CD4-positive, alpha-beta memory T cell (primary cell): ENCODE results near the gene CNNM1. TPM values are rescaled to one million over a fixed set of nuclear protein-coding genes. Genes with fewer than 3 reads are reported as not detected.

Experiments used
- CTCF ChIA-PET: fragments of 350-600 bp; sonication (Branson Sonifier 250); formaldehyde crosslinking; loops from one replicate; lab custom pipeline; 2021; ENCODE audit warnings: inconsistent platforms; ENCODE audit not compliant: partially characterized antibody; lab: Charles Lee
- POLR2A ChIA-PET: fragments of 350-600 bp; sonication (Branson Sonifier 250); formaldehyde crosslinking; loops from one replicate; lab custom pipeline; 2021; ENCODE audit not compliant: partially characterized antibody; lab: Charles Lee
- DNase-seq, 5 donors: peaks; one replicate each; pipeline versions ENCODE4 v3.0.0 to v3.0.0-alpha.2; 2020 to 2022; ENCODE audit warnings: mixed read lengths in 1 of 5
- H3K27ac ChIP-seq: one replicate; pipeline ENCODE4 v1.7.0; 2013; ENCODE audit warnings: low read depth, low read length
- H3K27me3 ChIP-seq: 2 replicates; pipeline ENCODE4 v1.7.0; 2013; ENCODE audit warnings: mild to moderate bottlenecking, low read length, moderate library complexity; ENCODE audit not compliant: insufficient read depth
- H3K36me3 ChIP-seq: 2 replicates; pipeline ENCODE4 v1.7.0; 2013; ENCODE audit warnings: mild to moderate bottlenecking, low read length, moderate library complexity; ENCODE audit not compliant: insufficient read depth
- H3K4me1 ChIP-seq: 2 replicates; pipeline ENCODE4 v1.7.0; 2013; ENCODE audit warnings: mild to moderate bottlenecking, low read length, moderate library complexity; ENCODE audit not compliant: insufficient read depth
- H3K4me3 ChIP-seq, 2 donors: one replicate each; pipeline ENCODE4 v1.7.0; 2013; ENCODE audit warnings: low read length in 2 of 2, mild to moderate bottlenecking in 1 of 2
- H3K9me3 ChIP-seq, 2 donors: one replicate each; pipeline ENCODE4 v1.7.0; 2013; ENCODE audit warnings: low read length in 2 of 2, control low read depth in 1 of 2; ENCODE audit not compliant: control insufficient read depth in 1 of 2
- H3K27ac Mint-ChIP-seq, 7 donors: one replicate each; pipeline ENCODE4 v1.8.0; 2020 to 2021; ENCODE audit warnings: mixed read lengths in 7 of 7, mild to moderate bottlenecking in 6 of 7, inconsistent platforms in 3 of 7, moderate library complexity in 3 of 7
- H3K27me3 Mint-ChIP-seq, 2 donors: one replicate each; pipeline ENCODE4 v1.8.0; 2020 to 2021; ENCODE audit warnings: mixed read lengths in 2 of 2
- H3K36me3 Mint-ChIP-seq, 2 donors: one replicate each; pipeline ENCODE4 v1.8.0; 2020 to 2021; ENCODE audit warnings: mixed read lengths in 2 of 2, inconsistent platforms in 1 of 2, mild to moderate bottlenecking in 1 of 2
- H3K4me1 Mint-ChIP-seq, 4 donors: one replicate each; pipeline ENCODE4 v1.8.0; 2020 to 2021; ENCODE audit warnings: mixed read lengths in 4 of 4, mild to moderate bottlenecking in 1 of 4
- H3K4me3 Mint-ChIP-seq, 8 donors: one replicate each; pipeline ENCODE4 v1.8.0; 2020 to 2021; ENCODE audit warnings: mixed read lengths in 8 of 8, mild to moderate bottlenecking in 7 of 8, moderate library complexity in 6 of 8, inconsistent platforms in 3 of 8
- H3K9me3 Mint-ChIP-seq, 8 donors: one replicate each; pipeline ENCODE4 v1.8.0; 2020 to 2021; ENCODE audit warnings: mixed read lengths in 8 of 8, mild to moderate bottlenecking in 5 of 8, inconsistent platforms in 3 of 8, moderate library complexity in 1 of 8
- intact Hi-C: fragments of 100-400 bp; cut with micrococcal nuclease; formaldehyde crosslinking; loops from one replicate; pipeline ENCODE4 v1.15.1; 2023
- polyA plus RNA-seq, 2 donors: library from polyadenylated mRNA; unstranded; fragments of 300-500 nt; fragmentation: Illumina TruSeq; gene quantifications; one replicate each; pipeline ENCODE4 v1.2.3, GENCODE V29; 2021
- total RNA-seq, 2 experiments: library from RNA; stranded (reverse); gene quantifications; one replicate each; pipeline ENCODE4 v1.2.3, GENCODE V29; 2021

CNNM1 gene
- total and polyA plus RNA-seq, 4 experiments from 2014 or later = 0.03 to 0.75 (median 0.47) TPM; not detected in 1

DNA sequence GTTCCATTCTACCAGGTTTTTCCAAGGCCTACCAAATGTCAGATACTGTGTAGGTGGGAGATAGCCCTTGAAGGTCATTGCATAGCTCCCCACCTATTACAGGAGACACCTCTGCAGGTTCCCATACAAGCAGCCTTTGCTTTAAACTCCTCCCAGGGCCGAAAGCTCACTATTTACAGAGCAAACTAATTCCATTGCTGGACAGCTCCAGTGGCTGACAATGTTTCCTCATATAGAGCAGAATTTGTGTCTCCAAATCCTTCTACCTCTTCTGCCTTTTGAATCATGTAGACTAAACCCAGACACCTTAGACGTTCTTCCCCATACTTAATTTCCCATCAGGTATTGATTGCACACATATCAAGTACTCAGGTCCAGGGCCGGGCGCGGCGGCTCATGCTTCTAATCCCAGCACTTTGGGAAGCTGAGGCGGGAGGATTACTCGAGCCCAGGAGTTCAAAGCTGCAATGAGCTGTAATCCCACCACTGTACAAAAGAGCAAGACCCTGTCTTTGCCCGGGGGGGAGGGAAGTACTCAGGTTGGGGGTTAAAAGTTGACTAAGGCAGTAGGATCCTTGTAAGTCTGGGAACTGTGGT lies 2.1 kb downstream of the CNNM1 start:
- no peak overlapping the region for H3K4me3 ChIP-seq
- peaks cover 0 to 17% (median 8%) of the 10 kb centered on the region in 4 donors for H3K4me1 Mint-ChIP-seq
- H3K9me3 Mint-ChIP-seq = peaks cover 0 to 5% (median 1%) of the 10 kb centered on the region in 8 donors
- H3K27me3 ChIP-seq = peaks cover 5% of the 10 kb centered on the region
- peaks cover 0 to 4% of the 10 kb centered on the region in 2 donors for H3K36me3 Mint-ChIP-seq
- ChIA-PET POLR2A (no interaction called here), CTCF (no interaction called here)
- no peak overlapping the region for H3K27ac Mint-ChIP-seq
- peaks cover 23 to 39% of the 10 kb centered on the region in 2 donors for H3K27me3 Mint-ChIP-seq
- H3K4me3 Mint-ChIP-seq = peak overlapping the region in 7 of 8 donors; percentile 5 to 72 (median 38)
- DNase-seq = no peak
- intact Hi-C loops = no loop called here
- no peak overlapping the region for H3K27ac ChIP-seq
- H3K9me3 ChIP-seq = no peaks in the 10 kb centered on the region
- H3K36me3 ChIP-seq = no peaks in the 10 kb centered on the region
- H3K4me1 ChIP-seq = no peaks in the 10 kb centered on the region

DNA sequence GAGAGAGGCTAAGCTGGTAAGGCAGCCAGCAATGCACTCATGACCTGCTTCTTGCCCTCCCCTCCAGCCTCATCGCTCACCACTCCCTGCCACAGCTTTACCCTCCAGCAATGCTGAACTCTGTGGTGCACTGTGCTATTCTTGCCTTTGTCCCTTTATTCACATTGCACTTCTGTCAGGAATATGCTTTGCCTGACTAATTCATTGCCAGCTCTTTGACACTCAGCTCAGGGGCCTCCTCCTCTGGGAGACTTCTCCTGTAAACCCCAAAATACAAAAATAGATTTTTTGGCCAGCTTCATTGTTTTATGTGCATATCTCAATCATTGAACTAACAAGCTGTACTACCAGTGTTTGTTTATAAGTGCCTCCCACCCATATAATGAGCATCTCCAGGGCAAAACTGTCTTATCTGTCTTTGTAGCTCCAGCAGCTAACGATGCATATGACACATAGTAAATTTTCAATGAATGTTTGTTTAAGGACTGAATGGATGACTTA lies 8.2 kb downstream of the CNNM1 start:
- no peak overlapping the region for H3K4me3 Mint-ChIP-seq
- no peaks in the 10 kb centered on the region for H3K9me3 ChIP-seq
- no peaks in the 10 kb centered on the region for H3K36me3 ChIP-seq
- peaks cover 0 to 1% (median 0%) of the 10 kb centered on the region in 8 donors for H3K9me3 Mint-ChIP-seq
- no peak overlapping the region for H3K27ac ChIP-seq
- intact Hi-C loops = no loop called here
- no peaks in the 10 kb centered on the region for H3K4me1 ChIP-seq
- H3K36me3 Mint-ChIP-seq = no peaks in the 10 kb centered on the region
- CTCF ChIA-PET = no interaction called here
- H3K4me1 Mint-ChIP-seq = peaks cover 0 to 1% (median 0%) of the 10 kb centered on the region in 4 donors
- no peak overlapping the region for H3K4me3 ChIP-seq
- POLR2A ChIA-PET = no interaction called here
- H3K27ac Mint-ChIP-seq = no peak overlapping the region
- H3K27me3 Mint-ChIP-seq = peaks cover 6 to 17% of the 10 kb centered on the region in 2 donors
- H3K27me3 ChIP-seq = peaks cover 5% of the 10 kb centered on the region
- DNase-seq = no peak

DNA sequence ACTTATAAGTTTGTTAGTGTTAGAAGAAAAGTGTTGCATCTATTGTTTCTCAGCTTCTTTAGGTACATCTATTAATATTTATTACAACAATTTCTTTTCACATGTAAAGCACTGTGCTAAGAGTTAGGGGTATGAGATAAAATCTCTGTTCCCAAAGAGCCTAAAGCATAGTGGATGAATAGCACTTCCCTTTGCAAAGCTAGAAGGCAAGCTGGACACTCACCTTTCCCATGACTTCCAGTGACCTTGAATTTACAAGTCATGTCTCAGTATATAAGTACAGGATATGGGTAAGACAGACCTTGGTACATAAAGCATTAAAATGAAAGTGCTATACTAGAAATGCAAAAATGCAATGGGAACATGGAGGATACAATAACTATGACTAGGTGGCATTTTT lies 8.7 kb downstream of the CNNM1 start:
- H3K36me3 ChIP-seq = no peaks in the 10 kb centered on the region
- H3K27ac Mint-ChIP-seq = no peak overlapping the region
- CTCF ChIA-PET = no interaction called here

DNA sequence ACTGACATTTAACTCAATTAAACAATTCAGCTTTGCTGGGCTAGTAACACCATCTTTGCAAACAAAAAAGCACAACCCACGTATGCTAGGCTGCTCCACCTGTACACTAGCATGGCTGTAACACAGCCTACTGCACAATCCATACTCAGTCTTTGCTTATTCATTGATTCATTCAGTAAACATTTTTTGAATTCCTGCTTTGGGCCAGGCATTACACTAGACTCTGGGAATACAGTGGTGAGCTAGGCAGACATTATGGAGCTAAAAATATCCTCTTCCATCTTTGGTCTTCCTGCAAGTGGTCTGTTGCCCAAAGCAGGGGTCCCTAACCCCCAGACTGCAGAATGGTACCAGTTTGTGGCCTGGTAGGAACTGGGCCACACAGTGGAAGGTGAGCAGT lies 9.9 kb downstream of the CNNM1 start:
- ChIA-PET POLR2A (no interaction called here), CTCF (no interaction called here)
- no peak for DNase-seq
- no peak overlapping the region for H3K27ac Mint-ChIP-seq
- H3K4me3 Mint-ChIP-seq = no peak overlapping the region
- H3K4me1 Mint-ChIP-seq = peaks cover 0 to 1% (median 0%) of the 10 kb centered on the region in 4 donors
- no peaks in the 10 kb centered on the region for H3K36me3 ChIP-seq
- no peaks in the 10 kb centered on the region for H3K36me3 Mint-ChIP-seq
- intact Hi-C loops = no loop called here
- H3K27ac ChIP-seq = no peak overlapping the region
- no peaks in the 10 kb centered on the region for H3K4me1 ChIP-seq
- peaks cover 5 to 9% of the 10 kb centered on the region in 2 donors for H3K27me3 Mint-ChIP-seq
- peaks cover 0 to 1% (median 0%) of the 10 kb centered on the region in 8 donors for H3K9me3 Mint-ChIP-seq
- no peaks in the 10 kb centered on the region for H3K27me3 ChIP-seq
- H3K4me3 ChIP-seq = no peak overlapping the region
- no peaks in the 10 kb centered on the region for H3K9me3 ChIP-seq

More for the DNA sequence above, 8.7 kb downstream of the CNNM1 start:
- Mint-ChIP-seq H3K4me3 (no peak overlapping the region), H3K27me3 (peaks cover 5 to 14% of the 10 kb centered on the region in 2 donors), H3K9me3 (peaks cover 0 to 1% (median 0%) of the 10 kb centered on the region in 8 donors), H3K4me1 (peaks cover 0 to 1% (median 0%) of the 10 kb centered on the region in 4 donors), H3K36me3 (no peaks in the 10 kb centered on the region)
- H3K27me3 ChIP-seq = peaks cover under 1% of the 10 kb centered on the region
- H3K4me3 ChIP-seq = no peak overlapping the region
- intact Hi-C loops = no loop called here
- POLR2A ChIA-PET = no interaction called here
- no peaks in the 10 kb centered on the region for H3K4me1 ChIP-seq
- no peaks in the 10 kb centered on the region for H3K9me3 ChIP-seq
- no peak for DNase-seq
- H3K27ac ChIP-seq = no peak overlapping the region

DNA sequence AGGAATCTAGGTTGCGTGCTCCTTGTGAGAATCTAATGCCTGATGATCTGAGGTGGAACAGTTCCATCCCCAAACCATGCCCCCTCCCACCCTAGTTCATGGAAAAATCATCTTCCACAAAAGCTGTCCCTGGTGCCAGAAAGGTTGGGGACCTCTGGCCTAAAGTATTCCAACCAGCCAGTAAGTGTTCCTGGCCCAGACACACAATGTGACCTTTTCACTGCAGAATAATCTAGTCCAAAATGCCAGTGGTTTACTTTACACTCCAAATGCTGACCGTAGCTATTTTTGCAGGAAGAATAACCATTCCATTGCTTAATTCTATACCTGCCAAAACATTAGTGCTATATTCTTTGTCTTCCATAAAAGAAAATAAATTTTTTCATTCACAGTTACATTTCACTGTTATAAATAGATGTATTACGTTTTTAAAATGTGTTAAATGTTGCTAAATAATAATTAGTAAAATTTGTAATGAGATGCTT lies 10.4 kb downstream of the CNNM1 start:
- Mint-ChIP-seq H3K9me3 (peaks cover 0 to 1% (median 0%) of the 10 kb centered on the region in 8 donors), H3K4me1 (peaks cover 0 to 1% (median 0%) of the 10 kb centered on the region in 4 donors), H3K27me3 (peaks cover 5 to 9% of the 10 kb centered on the region in 2 donors), H3K4me3 (no peak overlapping the region), H3K36me3 (no peaks in the 10 kb centered on the region), H3K27ac (no peak overlapping the region)
- intact Hi-C loops = no loop called here
- Histone ChIP-seq H3K9me3 (no peaks in the 10 kb centered on the region), H3K36me3 (no peaks in the 10 kb centered on the region), H3K27me3 (no peaks in the 10 kb centered on the region), H3K4me1 (no peaks in the 10 kb centered on the region), H3K4me3 (no peak overlapping the region), H3K27ac (no peak overlapping the region)
- ChIA-PET CTCF (no interaction called here), POLR2A (no interaction called here)
- DNase-seq = no peak

DNA sequence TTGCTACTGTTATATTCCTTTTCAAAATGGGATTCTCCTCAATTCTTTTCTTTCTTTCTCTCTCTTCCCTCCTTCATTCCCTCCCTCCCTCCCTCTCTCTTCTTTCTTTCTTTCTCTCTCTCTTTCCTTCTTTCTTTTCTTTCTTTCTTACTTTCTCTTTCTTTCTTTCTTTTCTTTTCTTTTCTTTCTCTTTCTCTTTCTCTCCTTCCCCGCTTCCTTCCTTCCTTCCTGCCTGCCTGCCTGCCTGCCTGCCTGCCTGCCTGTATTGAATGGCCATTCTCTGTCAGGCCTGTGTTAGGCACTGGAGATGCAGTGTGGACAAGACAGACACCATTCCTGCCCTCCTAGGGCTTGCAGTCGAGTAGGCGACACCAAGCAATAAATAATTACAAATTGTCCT lies 11.5 kb downstream of the CNNM1 start:
- CTCF ChIA-PET = no interaction called here
- Mint-ChIP-seq H3K4me1 (peaks cover 0 to 1% (median 0%) of the 10 kb centered on the region in 4 donors), H3K9me3 (no peaks in the 10 kb centered on the region), H3K36me3 (no peaks in the 10 kb centered on the region), H3K4me3 (no peak overlapping the region), H3K27ac (no peak overlapping the region), H3K27me3 (peaks cover 5 to 6% of the 10 kb centered on the region in 2 donors)
- no peak for DNase-seq
- Histone ChIP-seq H3K27me3 (no peaks in the 10 kb centered on the region), H3K4me1 (no peaks in the 10 kb centered on the region), H3K4me3 (no peak overlapping the region), H3K36me3 (no peaks in the 10 kb centered on the region), H3K27ac (no peak overlapping the region), H3K9me3 (no peaks in the 10 kb centered on the region)
- intact Hi-C loops = no loop called here
- POLR2A ChIA-PET = no interaction called here

DNA sequence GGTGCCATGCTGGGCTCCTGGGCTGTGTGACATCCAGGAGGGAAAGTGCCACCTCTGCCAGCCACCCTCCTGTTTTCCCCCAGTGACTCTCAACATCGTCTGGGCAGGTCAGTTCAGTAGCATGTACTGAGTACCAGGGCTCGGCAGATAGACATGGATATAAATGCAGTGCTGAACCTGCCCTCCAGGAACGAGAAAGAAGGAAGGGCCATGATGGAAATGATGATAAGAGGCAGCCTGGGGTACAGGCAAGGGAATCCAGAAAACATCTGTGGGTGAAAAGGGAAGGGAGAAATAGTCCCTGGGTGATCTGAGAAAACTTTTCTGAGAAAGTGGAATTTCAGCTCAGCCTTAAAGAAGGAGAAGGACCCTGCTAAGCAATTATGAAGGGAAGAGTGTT lies 12.1 kb downstream of the CNNM1 start:
- Histone ChIP-seq H3K4me1 (no peaks in the 10 kb centered on the region), H3K9me3 (no peaks in the 10 kb centered on the region), H3K27me3 (no peaks in the 10 kb centered on the region), H3K36me3 (no peaks in the 10 kb centered on the region), H3K4me3 (no peak overlapping the region), H3K27ac (no peak overlapping the region)
- no peak overlapping the region for H3K27ac Mint-ChIP-seq
- intact Hi-C loops = no loop called here
- peaks cover 1 to 5% of the 10 kb centered on the region in 2 donors for H3K27me3 Mint-ChIP-seq
- no peak overlapping the region for H3K4me3 Mint-ChIP-seq
- ChIA-PET POLR2A (no interaction called here), CTCF (no interaction called here)
- H3K4me1 Mint-ChIP-seq = peaks cover 0 to 1% (median 0%) of the 10 kb centered on the region in 4 donors
- H3K9me3 Mint-ChIP-seq = no peaks in the 10 kb centered on the region
- no peaks in the 10 kb centered on the region for H3K36me3 Mint-ChIP-seq
- DNase-seq = no peak
